SU-DHL-6 (cell line): ENCODE results near the gene RITA1.

Experiments
- CTCF ChIP-seq: fragments of 200-600 bp; sonication (generic); IDR thresholded peaks from one replicate; pipeline ENCODE4 v1.5.1; 2017; ENCODE audit warnings: antibody characterized with exemption, mild to moderate bottlenecking, low read length, moderate library complexity; ENCODE audit not compliant: insufficient read depth, poor library complexity, severe bottlenecking
- EZH2phosphoT487 ChIP-seq: fragments of 200-600 bp; sonication (generic), shearing (Covaris generic); conservative IDR thresholded peaks from 2 replicates; pipeline ENCODE4 v1.6.1; 2018; ENCODE audit warnings: mild to moderate bottlenecking, antibody characterized with exemption, low read length, moderate library complexity, mixed read lengths

GRCh38 chr12:113181975-113182374, 3.5 kb upstream of the RITA1 start:
- no peak for TF ChIP-seq CTCF
- no peak for TF ChIP-seq EZH2phosphoT487
